Mesendoderm (in vitro differentiated cells): ENCODE measurements around the gene PSD2.

ENCODE experiments used
- DNase-seq: peaks from one replicate; pipeline ENCODE4 v3.0.0; 2013
- H2AK5ac ChIP-seq: 2 replicates; pipeline ENCODE4 v1.6.1; 2013; ENCODE audit warnings: low read length, inconsistent platforms
- H2BK120ac ChIP-seq: 2 replicates; pipeline ENCODE4 v1.6.1; 2013; ENCODE audit warnings: low read depth, mild to moderate bottlenecking, low read length, moderate library complexity, mixed read lengths
- H2BK15ac ChIP-seq: replicated peaks from 2 replicates; pipeline ENCODE4 v1.6.1; 2013; ENCODE audit warnings: low read depth, mild to moderate bottlenecking, moderate library complexity
- H2BK5ac ChIP-seq: 2 replicates; pipeline ENCODE4 v1.6.1; 2013; ENCODE audit warnings: low read length, inconsistent platforms
- H3K18ac ChIP-seq: 2 replicates; pipeline ENCODE4 v1.6.1; 2013; ENCODE audit warnings: mild to moderate bottlenecking, low read length, mixed read lengths
- H3K23ac ChIP-seq: one replicate; pipeline ENCODE4 v1.6.1; 2013; ENCODE audit warnings: low read length
- H3K27ac ChIP-seq: 2 replicates; pipeline ENCODE4 v1.5.1; 2013; ENCODE audit warnings: low read depth, mild to moderate bottlenecking, inconsistent platforms, low read length, moderate library complexity
- H3K27me3 ChIP-seq: 2 replicates; pipeline ENCODE4 v1.6.1; 2013; ENCODE audit warnings: low read length, control low read depth, mild to moderate bottlenecking, inconsistent platforms; ENCODE audit not compliant: insufficient read depth, poor library complexity
- H3K36me3 ChIP-seq: 2 replicates; pipeline ENCODE4 v1.6.1; 2013; ENCODE audit warnings: low read length, inconsistent platforms; ENCODE audit not compliant: control insufficient read depth, insufficient read depth
- H3K4ac ChIP-seq: one replicate; pipeline ENCODE4 v1.6.1; 2013; ENCODE audit warnings: low read depth, mild to moderate bottlenecking, low read length, moderate library complexity
- H3K4me1 ChIP-seq: 2 replicates; pipeline ENCODE4 v1.6.1; 2013; ENCODE audit warnings: low read depth, low read length, inconsistent platforms; ENCODE audit not compliant: control insufficient read depth
- H3K4me2 ChIP-seq: 2 replicates; pipeline ENCODE4 v1.6.1; 2013; ENCODE audit warnings: low read length
- H3K4me3 ChIP-seq: 2 replicates; pipeline ENCODE4 v1.5.1; 2013; ENCODE audit warnings: mild to moderate bottlenecking, low read length
- H3K56ac ChIP-seq: one replicate; pipeline ENCODE4 v1.6.1; 2013; ENCODE audit warnings: low read length
- H3K79me1 ChIP-seq: 2 replicates; pipeline ENCODE4 v1.6.1; 2013; ENCODE audit warnings: low read length, inconsistent platforms
- H3K79me2 ChIP-seq: 2 replicates; pipeline ENCODE4 v1.6.1; 2013; ENCODE audit warnings: mild to moderate bottlenecking, low read length; ENCODE audit not compliant: control insufficient read depth, insufficient read depth
- H3K9ac ChIP-seq: 2 replicates; pipeline ENCODE4 v1.6.1; 2013; ENCODE audit warnings: low read length, inconsistent platforms
- H4K5ac ChIP-seq: one replicate; pipeline ENCODE4 v1.6.1; 2013; ENCODE audit warnings: low read length
- H4K8ac ChIP-seq: one replicate; pipeline ENCODE4 v1.6.1; 2013; ENCODE audit warnings: low read depth, mild to moderate bottlenecking, control low read depth, low read length, moderate library complexity
- WGBS: extraction: QIAGEN DNeasy Blood & Tissue Kit; methylation state at CpG from one replicate; pipeline ENCODE4 v1.1.7; 2013; ENCODE audit warnings: low lambda C conversion rate, missing lambda C conversion rate; ENCODE audit not compliant: insufficient coverage; ENCODE audit errors: extremely low coverage; 5-methylcytosine and 5-hydroxymethylcytosine counted together

PSD2 gene

DNA sequence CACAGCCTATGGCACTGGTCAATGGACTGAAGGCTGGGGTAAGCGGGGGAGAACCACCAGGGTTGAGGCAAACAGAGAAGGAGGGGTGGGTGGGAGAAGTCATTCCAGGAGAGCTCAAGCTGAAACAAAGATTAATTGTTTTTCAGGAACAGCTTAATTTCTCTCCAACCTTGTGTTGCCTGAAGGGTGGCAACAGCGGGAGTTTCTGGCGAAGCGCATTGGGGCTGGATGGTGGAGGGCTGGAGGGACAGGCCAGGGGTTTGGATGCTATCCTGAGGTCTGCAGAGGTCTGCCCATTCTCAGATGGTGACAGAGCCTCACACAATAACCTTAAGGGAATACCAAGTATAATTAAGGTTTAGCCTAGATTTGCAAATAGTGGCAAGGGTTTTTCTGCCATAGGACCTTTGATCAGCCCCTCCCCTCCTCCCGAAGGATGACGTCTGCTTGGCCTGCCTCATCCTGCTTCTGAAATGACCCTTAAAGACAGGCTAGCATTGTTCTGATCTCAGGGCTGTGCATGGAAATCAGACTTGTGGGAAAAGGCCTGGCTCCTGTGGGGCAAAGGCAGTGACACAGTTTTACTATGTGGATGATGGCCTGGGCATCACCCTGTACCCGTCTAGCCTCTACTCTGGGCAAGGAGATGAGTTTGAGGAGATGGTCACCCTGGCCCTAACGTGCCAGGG, 32.7 kb downstream of the PSD2 start:
- H2BK120ac ChIP-seq = no peak overlapping the region
- H2BK5ac ChIP-seq = no peak overlapping the region
- H3K18ac ChIP-seq = no peak overlapping the region
- H3K4me3 ChIP-seq = no peak overlapping the region
- no peak overlapping the region for H3K56ac ChIP-seq
- H3K79me2 ChIP-seq = no peaks in the 10 kb centered on the region
- no peaks in the 10 kb centered on the region for H3K27me3 ChIP-seq
- no peak overlapping the region for H3K4ac ChIP-seq
- no peak overlapping the region for H3K27ac ChIP-seq
- no peak overlapping the region for H2AK5ac ChIP-seq
- DNase-seq = no peak
- no peak overlapping the region for H3K4me2 ChIP-seq
- no CpG with 5 or more reads among the region's 8 CpGs for WGBS
- H2BK15ac ChIP-seq = no peak overlapping the region
- no peak overlapping the region for H3K23ac ChIP-seq
- no peaks in the 10 kb centered on the region for H3K4me1 ChIP-seq
- H3K79me1 ChIP-seq = no peaks in the 10 kb centered on the region
- H4K5ac ChIP-seq = no peak overlapping the region
- H3K9ac ChIP-seq = no peak overlapping the region
- no peak overlapping the region for H4K8ac ChIP-seq
- no peaks in the 10 kb centered on the region for H3K36me3 ChIP-seq

DNA sequence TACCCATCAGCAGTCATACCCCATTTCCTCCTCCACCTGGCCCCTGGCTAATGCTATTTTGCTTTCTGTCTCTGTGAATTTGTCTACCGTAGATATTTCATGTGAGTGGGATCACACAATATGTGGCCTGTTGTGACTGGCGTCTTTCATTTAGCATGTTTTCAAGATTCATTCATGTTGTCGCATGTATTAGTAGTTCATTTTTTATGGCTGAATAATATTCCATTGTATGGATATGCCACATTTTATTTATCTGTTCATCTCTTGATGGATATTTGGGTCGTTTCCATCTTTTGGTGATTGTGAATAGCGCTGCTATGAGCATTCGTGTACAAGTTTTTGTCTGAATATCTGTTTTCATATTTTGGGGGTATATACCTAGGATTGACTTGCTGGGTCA, 33.9 kb downstream of the PSD2 start:
- no peaks in the 10 kb centered on the region for H3K79me1 ChIP-seq
- H2BK120ac ChIP-seq = no peak overlapping the region
- H2BK5ac ChIP-seq = no peak overlapping the region
- no peak overlapping the region for H4K5ac ChIP-seq
- H3K4me2 ChIP-seq = no peak overlapping the region
- no peak overlapping the region for H4K8ac ChIP-seq
- no CpG with 5 or more reads among the region's 6 CpGs for whole genome bisulfite sequencing
- H3K27ac ChIP-seq = no peak overlapping the region
- H3K23ac ChIP-seq = no peak overlapping the region
- no peak overlapping the region for H3K56ac ChIP-seq
- H3K36me3 ChIP-seq = no peaks in the 10 kb centered on the region
- no peaks in the 10 kb centered on the region for H3K27me3 ChIP-seq
- no peaks in the 10 kb centered on the region for H3K79me2 ChIP-seq
- DNase-seq = no peak
- no peak overlapping the region for H2BK15ac ChIP-seq
- no peaks in the 10 kb centered on the region for H3K4me1 ChIP-seq
- no peak overlapping the region for H3K4ac ChIP-seq
- H3K18ac ChIP-seq = no peak overlapping the region
- no peak overlapping the region for H3K9ac ChIP-seq
- no peak overlapping the region for H3K4me3 ChIP-seq
- H2AK5ac ChIP-seq = no peak overlapping the region

DNA sequence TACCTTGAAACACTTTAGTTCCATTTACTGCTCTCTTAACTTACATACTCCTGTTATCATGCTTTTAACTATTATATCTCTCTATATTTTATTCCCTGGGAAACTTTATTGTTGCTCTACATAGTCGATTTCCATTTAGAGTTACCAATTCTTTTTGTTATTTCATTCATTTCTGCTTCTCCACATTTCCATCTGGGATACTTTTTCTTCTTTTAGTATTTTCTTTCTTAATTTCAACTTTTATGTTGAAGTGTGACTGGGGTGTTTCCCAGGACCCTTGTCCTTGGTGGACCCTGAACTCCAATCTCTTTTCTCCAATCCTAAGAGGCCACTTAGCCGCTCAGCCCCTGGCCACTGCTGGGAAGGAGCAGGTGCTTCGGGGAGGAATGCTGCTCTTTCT, 36.0 kb downstream of the PSD2 start:
- H3K9ac ChIP-seq = no peak overlapping the region
- H2BK15ac ChIP-seq = no peak overlapping the region
- no peak overlapping the region for H3K4me3 ChIP-seq
- H3K23ac ChIP-seq = no peak overlapping the region
- no peaks in the 10 kb centered on the region for H3K36me3 ChIP-seq
- no peak overlapping the region for H2BK120ac ChIP-seq
- H3K4me1 ChIP-seq = no peaks in the 10 kb centered on the region
- no peaks in the 10 kb centered on the region for H3K79me1 ChIP-seq
- no peaks in the 10 kb centered on the region for H3K27me3 ChIP-seq
- no peak overlapping the region for H2AK5ac ChIP-seq
- H2BK5ac ChIP-seq = no peak overlapping the region
- no peak overlapping the region for H3K18ac ChIP-seq
- H3K79me2 ChIP-seq = no peaks in the 10 kb centered on the region
- no peak overlapping the region for H3K4ac ChIP-seq
- no peak overlapping the region for H3K4me2 ChIP-seq
- H3K27ac ChIP-seq = no peak overlapping the region
- no peak for DNase-seq
- no peak overlapping the region for H4K5ac ChIP-seq
- H3K56ac ChIP-seq = no peak overlapping the region
- H4K8ac ChIP-seq = no peak overlapping the region
- no CpG with 5 or more reads among the region's 3 CpGs for WGBS

DNA sequence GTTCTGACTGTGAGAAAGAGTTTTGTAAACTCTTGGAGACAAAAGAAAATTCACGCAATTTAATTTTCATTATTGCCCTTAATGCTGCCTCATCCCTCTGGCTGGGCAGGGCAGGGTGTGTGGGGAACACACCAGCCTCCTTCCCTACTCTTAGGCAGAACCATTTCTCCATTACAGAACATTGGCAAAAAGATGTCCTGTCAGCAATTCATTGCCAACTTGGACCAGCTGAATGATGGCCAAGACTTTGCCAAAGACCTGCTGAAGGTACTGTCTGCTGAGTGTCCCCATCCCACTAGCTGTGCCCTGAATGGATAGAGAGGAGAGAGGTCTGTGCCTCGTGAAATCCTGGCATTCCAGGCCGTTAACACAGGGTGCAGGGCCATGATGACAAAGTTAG, 37.9 kb downstream of the PSD2 start:
- Histone ChIP-seq H2BK120ac (no peak overlapping the region), H2BK15ac (no peak overlapping the region), H3K18ac (no peak overlapping the region), H3K23ac (no peak overlapping the region), H3K4me2 (no peak overlapping the region), H3K56ac (no peak overlapping the region), H4K5ac (no peak overlapping the region), H3K27me3 (no peaks in the 10 kb centered on the region), H3K79me1 (no peaks in the 10 kb centered on the region), H3K4me3 (no peak overlapping the region), H3K79me2 (no peaks in the 10 kb centered on the region), H4K8ac (no peak overlapping the region), H2BK5ac (no peak overlapping the region), H3K4me1 (no peaks in the 10 kb centered on the region), H3K4ac (no peak overlapping the region), H3K36me3 (no peaks in the 10 kb centered on the region), H2AK5ac (no peak overlapping the region), H3K27ac (no peak overlapping the region), H3K9ac (no peak overlapping the region)
- WGBS = no CpG with 5 or more reads among the region's 3 CpGs
- DNase-seq = no peak

DNA sequence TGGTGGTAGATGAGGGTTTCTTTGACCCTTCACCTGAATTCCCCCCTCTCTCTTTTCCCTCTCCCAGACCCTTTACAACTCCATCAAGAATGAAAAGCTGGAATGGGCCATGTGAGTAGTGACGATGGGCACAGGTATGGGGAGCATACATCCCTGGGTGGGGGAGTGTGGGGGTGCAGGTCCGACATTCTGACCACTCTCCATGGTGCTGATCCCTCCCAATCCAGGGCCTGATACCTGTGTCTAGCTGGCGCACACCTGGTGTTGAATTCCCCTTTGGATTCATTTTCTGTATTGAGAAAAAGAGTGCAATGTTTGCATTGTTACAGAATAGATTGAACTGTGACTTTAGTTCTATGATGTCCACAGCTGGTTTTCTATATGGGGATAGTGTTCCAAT, 40.0 kb downstream of the PSD2 start:
- no peak overlapping the region for H3K4me3 ChIP-seq
- H3K36me3 ChIP-seq = no peaks in the 10 kb centered on the region
- H3K18ac ChIP-seq = no peak overlapping the region
- peak; percentile 3 for DNase-seq
- H3K23ac ChIP-seq = no peak overlapping the region
- no peak overlapping the region for H2AK5ac ChIP-seq
- no peaks in the 10 kb centered on the region for H3K79me1 ChIP-seq
- H3K56ac ChIP-seq = no peak overlapping the region
- H3K27me3 ChIP-seq = no peaks in the 10 kb centered on the region
- no peak overlapping the region for H2BK15ac ChIP-seq
- no peaks in the 10 kb centered on the region for H3K4me1 ChIP-seq
- H2BK5ac ChIP-seq = no peak overlapping the region
- no peak overlapping the region for H3K9ac ChIP-seq
- H2BK120ac ChIP-seq = no peak overlapping the region
- H3K27ac ChIP-seq = no peak overlapping the region
- no peak overlapping the region for H4K8ac ChIP-seq
- no peaks in the 10 kb centered on the region for H3K79me2 ChIP-seq
- no CpG with 5 or more reads among the region's 3 CpGs for WGBS
- no peak overlapping the region for H4K5ac ChIP-seq
- no peak overlapping the region for H3K4me2 ChIP-seq
- no peak overlapping the region for H3K4ac ChIP-seq
